GM18502 (cell line): Measurements from ENCODE around the gene TIMP4.

Experiments
- ATAC-seq: cut with Tn5 transposase; IDR thresholded peaks from one replicate; pipeline ENCODE4 v1.9.1; 2021; ENCODE audit warnings: mild to moderate bottlenecking; ENCODE audit not compliant: unreplicated experiment, poor library complexity

The TIMP4 gene

DNA sequence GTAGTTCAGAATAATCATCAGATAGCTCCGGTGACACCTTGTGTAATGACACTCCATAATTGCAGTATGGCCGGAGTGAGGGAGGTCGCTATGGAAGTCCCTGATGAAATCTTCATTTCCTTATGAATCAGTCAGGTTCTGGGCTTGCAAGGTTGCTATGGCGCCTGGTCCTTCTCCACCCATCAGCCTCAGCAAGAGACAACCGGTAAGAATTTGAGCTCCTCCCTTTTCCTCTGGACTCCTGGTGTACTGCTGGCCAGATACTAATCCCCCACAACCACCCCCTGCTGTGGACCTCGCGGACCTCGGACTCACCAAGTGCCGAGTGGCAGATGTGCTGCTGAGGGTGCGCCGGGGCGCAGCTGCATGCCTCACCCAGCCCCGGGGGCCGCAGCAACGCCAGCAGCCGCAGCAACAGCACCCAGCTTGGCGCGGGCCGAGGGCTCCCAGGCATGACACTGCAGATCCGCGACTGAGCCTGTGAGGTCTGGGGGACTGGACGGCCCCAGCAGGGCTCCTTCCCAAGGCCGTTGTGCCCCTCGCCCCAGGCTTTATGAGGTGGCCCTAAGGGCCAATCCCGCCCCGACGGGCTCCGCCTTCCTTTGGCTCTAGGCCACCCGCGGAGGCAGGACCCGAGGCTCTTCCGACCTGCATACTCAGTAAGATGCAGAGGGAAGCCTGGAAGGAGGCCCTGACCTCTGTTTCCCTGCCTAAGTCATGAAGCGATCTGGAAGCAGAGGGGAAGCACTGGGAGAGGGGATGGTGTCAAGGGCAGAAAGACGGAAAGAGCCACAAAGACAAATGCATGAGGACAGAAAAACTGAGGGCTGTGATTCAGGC is at the start of gene TIMP4:
TIMP4 (minus strand) TSS at position 526 of the 840 bp plus-strand sequence; CDS start at position 454, 72 bp downstream.
- no peak for ATAC-seq

DNA sequence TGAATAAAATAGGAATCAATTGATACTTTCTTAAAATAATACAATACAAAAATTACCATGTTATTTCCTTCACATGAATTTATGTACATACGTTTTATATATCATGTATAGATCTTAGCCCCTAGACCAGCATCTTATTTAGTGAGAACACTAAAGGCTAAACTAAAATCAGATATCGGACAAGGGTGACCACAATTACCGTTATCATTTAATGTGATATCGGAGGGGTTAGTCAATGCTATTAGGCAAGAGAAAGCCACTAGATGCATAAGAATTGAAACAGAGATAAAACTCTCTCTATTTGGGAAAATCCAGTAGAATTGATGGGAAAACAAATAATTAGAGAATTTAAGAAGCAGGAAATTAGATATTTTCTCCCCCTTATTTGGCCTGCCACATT is 46.5 kb upstream of the TIMP4 start:
- ATAC-seq, result no peak

DNA sequence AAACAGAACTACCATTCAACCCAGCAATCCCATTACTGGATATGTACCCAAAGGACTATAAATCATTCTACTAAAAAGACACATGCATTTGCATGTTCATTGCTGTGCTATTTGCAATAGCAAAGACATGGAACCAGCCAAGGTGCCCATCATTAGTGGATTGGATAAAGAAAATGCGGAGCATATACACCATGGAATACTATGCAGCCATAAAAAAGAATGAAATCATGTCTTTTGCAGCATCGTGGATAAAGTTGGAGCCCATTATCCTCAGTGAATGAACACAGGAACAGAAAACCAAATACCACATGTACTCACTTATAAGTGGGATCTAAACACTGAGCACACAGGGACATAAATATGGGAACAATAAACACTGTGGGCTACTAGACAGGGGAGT is 43.1 kb upstream of the TIMP4 start:
- no peak for ATAC-seq

DNA sequence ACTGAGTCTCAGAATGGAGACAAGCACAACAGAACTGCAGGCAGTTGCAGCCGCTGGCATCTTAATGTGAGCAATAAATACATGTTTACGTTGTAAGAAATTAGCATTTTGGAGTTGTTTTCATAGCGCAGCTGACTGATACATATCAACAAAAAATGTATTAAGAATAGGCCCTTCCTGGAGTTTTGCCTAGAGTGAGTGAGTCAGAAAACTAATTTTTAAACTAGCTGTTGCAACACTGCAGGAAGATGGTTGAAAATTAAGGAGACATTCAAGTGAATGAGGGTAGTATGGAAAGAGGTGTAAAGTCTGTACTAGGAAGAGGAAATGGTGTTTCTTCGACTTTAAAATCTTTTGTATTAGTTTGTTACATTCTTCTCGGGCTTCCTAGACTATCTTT is 39.6 kb upstream of the TIMP4 start:
- no peak for ATAC-seq

DNA sequence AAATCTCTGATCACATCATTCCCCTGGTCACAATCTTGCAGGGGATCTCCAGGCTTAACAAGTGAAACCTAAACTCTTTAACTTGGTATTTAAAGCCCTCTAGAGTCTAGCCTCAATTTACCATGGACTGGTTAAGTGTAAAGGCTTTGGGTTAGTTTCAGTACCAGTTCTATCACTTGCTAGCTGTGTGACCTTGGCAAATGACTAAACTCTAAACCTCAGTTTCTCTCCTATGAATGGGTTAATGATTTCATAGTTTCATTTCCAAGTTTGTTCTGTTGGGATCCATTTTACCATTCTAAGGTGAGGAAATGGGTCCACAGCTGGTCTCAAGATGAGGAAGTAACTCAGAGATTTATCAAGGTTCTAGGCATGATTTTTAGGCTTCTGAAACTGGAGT is 38.8 kb upstream of the TIMP4 start:
- ATAC-seq, result peak; percentile 54

DNA sequence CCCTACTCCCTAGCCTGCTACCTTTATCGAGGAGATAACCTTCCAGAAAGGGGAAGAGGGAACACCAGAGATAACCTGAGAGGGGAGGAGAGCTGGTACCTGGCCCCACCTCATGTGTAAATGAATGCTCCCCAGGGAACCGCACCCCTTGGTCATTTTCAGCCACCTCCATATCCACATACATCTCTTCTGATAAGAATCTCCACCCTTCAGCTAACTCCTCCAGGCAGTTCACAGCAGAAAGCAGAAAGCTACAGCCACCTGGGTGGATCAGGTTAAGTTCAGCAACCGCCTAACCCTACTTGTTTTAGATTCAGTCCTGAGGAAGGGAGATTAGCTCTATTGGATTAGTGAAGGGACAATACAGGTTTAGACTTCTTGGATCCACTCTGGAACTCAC is 38.0 kb upstream of the TIMP4 start:
- ATAC-seq, result no peak

DNA sequence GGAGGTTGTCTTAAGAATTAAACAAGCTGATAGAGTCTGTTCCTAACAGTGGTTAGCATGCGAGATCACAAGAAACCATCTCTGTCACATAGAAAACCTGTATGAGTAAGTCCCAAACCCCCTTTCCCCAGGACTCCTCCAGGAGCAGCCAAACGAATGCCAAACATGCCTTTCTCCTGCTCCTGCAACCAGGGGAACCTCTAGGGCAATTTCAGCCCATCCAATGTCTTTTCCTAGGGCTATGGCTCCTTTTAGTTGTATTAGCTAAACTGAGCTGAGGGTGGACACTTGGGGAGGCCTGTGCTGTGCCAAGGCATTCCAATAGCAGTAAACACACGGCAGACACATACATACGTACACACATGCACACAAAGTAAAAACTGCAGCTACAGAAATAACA is 36.5 kb upstream of the TIMP4 start:
- ATAC-seq, result no peak

DNA sequence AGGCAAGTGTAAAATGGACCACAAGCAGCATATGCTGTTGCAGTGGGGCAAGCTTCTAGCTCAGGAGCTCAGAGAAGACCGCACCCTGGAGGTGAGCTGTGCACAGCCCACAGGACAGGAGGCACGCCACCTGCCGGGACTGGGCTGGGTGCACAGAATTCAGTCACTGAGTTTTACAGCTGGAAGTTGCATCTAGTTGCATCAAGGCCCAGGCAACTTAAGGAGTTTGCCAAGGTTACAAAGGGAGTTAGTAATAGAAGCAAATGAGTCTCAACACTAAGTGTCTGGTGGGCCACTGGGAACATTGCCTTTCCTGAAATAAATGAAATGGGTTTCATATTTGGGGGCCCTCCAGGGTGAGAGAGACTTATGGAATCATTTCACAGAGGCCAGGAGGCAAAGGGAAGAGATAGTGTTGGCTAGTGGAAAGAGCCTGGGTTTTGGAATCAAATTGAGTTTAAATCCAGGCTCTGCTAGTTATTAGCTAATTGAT is 36.0 kb upstream of the TIMP4 start:
- ATAC-seq, result peak; percentile 68

DNA sequence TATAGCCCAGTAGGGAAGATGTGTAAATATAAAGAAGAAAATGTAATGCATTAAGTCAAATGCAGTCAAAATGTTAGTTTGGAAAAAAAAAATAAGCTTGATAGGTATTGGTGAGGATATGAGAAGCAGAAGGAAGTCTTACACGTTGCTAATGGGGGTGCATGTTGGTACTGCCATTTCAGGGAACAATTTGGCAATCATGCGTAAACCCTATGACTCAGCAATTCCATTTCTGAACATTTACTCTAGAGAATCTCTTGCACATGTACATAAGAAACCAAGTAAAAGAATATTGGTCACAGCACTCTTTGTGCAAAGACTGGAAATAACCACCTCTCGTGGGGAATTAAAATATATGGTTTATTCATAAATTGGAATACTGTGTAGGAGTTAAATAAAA is 35.5 kb upstream of the TIMP4 start:
- peak; percentile 39 for ATAC-seq

DNA sequence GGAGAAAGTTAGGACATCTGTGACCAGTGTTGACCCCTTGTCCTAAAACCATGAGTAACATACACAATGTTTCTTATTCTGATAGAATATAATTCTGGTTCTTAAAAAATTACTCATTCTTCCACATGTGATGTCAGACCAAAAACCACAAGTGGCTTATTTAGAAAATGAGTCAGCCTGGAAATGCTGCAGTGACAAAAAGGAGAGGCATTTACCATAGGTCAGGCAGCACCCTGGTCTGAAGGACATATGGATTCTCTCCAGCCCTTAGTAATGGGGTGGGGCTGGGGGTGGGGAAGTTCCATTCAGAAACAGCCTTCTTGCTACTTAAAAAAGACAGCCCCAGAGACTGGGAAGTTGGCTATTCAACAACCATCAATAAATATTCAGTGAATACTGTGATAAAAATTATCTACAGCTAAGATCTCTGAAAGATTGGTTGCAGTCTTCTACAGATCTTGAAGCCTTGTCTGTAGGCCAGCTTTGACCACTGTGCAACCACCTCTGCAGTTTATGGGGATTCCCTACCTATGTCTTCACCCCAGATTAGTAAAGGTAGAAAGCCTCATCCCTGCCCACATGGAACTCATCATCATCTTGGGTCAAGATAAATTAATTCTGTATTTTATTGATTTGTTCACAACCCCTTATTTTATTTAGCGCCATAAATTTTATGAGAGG is 34.9 kb upstream of the TIMP4 start:
- peak; percentile 55 for ATAC-seq

DNA sequence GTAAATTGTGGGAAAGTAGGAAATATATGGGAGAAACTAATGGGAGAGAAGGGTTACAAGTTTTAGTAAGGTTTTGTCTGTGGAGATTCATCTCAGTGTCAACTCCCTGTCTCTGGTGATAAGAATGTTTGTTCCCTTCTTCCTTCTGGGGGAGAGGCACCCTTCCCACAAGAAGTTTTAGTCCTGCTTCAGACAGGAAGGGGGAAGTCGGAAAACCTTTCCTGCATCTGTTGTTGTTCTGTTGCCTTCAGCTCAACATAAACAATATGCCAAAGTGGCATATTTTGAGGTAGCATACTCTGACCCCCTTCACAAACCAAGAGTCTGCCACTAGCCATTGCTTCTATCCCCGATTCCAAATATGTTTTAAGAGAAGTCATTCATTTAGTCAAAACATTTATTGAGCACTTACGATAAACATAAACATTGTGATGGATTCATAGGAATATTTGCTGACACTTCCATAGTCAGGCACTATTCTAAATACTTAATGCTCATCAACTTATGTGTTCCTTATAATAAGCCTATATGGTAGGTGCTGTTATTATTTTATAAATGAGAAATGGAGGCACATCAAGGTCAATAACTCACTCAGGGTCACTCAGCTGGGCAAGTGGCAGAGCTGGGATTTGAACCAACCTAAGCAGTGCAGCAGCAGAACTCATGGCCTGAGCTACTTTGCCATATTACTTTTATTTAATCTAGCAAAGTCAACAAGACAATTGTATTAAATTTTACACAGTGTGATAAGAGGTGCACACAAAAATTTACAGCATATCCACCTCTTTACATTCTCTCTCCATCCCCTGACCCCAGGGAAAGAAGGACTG is 34.2 kb upstream of the TIMP4 start:
- ATAC-seq, result no peak

DNA sequence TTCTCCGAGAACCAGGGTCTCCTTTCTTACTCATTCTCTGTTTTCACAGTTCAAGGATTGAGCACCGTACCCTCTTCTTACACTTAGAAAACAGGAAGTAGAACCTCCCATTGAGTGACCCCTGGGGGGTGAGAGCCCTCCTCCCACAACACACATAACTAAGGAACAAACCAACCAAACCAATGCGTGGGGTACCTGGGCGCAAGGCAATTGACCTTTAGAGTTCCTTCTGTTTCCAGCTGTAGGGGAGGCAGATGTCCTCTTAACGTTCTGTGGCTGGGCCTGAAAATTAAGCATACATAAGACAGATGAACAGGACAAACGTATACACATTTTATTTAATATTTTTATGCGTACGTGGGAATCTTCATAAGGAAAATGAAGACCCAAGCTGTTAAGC is 33.5 kb upstream of the TIMP4 start:
- ATAC-seq, result no peak

DNA sequence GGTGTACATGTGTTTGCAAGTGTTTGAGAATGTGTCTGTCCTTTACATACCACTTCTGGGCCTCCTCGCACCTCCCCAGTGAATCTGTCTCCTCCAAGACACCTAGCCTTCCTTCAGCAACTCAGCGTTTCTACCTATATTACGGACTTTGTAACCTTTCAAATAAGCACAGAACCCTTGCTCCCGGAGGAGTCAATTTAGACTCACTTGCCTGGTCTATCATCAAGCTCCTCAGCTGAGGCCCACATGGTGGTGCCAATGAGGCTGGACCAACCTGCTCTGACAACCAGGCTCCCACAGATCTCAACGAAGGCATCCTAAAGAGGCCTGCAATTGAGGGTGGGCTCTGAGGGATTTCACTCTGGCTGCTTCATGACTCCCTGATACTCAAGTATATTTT is 32.8 kb upstream of the TIMP4 start:
- no peak for ATAC-seq

DNA sequence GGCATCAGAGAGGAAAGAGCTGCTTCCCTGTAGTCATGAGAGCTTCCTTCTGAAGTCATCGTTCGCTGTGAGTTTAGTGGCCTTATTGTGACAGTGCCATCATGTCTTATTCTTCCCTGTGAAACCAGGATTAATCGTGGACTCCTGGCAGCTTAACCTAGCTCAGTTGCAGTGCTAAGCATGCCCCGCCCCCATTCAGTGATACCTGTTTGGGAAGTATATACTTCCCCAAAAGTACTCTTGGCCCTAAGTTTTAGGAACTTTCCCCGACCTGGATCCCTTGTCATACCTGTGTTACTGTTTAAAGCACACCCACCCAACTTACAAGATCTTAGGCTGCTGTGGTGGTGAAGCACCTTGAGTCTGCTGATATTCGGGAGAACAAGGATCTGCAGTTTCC is 32.1 kb upstream of the TIMP4 start:
- no peak for ATAC-seq

DNA sequence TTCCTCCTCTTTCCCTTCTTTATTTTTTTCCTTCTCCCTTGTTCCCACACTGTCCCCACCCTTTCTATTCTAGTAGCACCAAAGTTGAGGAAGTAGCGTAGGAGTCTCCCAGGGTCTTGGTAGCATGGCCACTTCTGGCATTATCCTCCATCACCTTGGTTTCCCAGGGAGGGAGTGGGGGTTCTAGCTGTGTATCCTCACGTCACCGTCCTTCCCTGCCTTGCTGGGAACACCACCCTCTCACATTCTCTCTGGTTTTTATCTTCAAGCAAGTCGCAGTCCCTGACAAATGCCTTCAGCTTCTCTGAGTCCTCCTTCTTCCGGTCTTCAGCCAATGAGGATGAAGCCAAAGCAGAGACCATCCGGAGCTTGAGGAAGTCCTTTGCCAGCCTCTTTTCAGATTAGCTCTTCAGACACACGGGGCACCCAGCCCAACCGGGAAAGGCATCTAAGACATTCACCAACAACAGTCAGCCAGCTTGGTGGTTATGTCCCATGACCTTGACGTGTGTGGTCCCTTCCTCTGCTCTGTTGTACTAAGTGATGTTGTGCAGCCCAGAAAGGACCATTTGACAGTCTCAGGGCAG is 31.6 kb upstream of the TIMP4 start:
- ATAC-seq, result no peak

DNA sequence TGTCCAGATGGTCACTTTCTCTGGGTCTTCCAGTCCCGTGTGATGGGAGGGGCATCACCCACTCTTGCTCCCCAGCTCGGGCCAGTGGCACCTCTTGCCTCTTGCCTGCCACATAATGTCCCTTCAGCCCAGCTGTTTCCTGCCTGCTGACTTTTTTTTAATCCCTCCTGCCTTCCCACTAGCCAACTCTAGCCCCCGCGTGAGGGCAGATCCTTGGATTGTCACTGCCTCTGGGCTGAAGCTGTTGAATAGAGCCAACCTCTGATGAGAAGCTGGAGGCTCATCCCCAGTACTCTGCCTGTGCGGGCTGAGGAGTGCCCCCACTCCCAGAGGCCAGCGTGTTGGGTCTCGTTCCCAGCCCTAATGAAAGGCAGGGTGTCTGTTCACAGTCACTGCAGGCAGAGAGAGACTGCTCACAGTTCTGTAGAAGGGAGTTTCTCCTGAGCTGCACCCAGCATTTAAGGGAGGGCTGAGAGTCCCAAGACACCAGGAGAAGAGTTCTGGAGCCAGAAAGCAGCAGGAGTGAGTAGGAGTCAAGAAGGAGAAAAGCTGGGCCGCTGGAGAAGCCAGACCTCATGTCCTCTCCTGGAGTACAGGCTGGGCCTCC is 30.1 kb upstream of the TIMP4 start:
- ATAC-seq, result no peak

DNA sequence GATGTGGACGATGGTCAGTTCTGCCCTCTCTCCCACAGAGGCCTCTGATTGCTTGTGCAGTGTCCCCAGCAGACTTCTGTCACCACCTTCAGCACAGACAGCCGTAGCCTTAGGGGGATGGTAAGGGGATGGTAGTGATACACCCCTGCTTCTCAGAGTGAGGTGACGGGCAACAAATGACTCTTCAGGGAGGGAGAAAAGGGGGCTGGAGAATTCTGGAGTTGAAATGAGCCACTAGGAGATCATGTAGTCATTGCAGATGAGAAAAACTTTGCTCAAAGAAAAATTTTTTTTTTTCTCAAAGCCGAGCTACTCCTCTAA is 29.6 kb upstream of the TIMP4 start:
- no peak for ATAC-seq

DNA sequence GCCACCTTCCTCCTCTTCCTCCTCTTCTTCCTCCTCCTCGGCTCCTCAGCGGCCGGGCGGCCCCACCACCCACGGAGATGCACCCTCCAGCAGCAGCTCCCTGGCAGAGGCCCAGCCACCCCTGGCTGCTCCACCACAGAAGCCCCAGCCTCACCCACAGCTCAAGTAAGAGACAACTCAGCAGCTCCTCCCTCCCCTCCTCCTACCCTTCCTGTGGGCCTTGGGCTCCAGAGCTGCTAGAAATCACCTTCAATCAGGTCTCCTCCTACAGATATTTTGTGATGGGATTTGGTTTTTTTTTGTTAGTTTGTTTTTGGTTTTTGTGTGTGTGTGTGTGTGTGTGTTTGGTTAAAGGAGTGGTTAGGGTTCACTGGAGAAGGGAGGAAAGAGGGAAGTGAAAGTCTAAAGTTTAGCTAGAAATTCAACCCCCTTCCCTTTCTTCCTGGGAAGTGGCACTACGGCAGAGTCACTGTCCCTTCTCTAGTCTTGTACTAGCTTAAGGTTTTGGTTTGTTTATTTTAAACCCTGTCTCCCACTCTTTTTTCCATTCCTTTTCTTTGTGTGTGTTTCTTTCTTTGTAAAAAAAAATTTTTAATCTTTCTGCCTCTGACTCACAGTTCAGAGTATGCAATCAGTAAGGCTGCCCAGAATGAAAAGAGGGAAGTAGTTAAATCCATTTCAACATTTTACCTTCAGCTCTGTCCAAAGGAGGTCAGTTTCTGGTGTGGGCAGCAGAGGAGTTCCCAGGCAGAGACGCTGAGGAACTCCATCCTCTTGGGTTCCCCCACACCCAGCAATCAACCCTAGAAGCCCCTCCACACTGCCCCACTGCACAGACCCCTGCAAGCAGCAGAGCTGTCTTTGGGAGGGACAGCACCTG is 29.0 kb upstream of the TIMP4 start:
- ATAC-seq, result peak; percentile 86
